Measurements from ENCODE around the gene TTC4. TPM values are rescaled to one million over a fixed set of nuclear protein-coding genes. Genes with fewer than 3 reads are reported as not detected.

Gene TTC4
- total and polyA plus RNA-seq, 2 donors = 14.2 to 16.6 TPM

GRCh38 chr1:54791880-54792522 is 76.3 kb downstream of the TTC4 start:
- DNase-seq (ENCODE audit: extremely low spot score) = no peak
- no peaks in the 10 kb centered on the region for H3K36me3 ChIP-seq (ENCODE audit: insufficient read depth)
- no peak overlapping the region for H3K4me3 ChIP-seq (ENCODE audit: low read depth, low read length)
- no peaks in the 10 kb centered on the region for H3K4me1 ChIP-seq (ENCODE audit: insufficient read depth)
- 82% methylated on average over 13 of the region's 13 CpGs for WGBS
- no peak overlapping the region for H3K27ac ChIP-seq (ENCODE audit: low read depth)

Other genes starting within 250 kb of the TTC4 start
- gene ACOT11, start 167.6 kb upstream of the TTC4 start, total RNA-seq = 18.8 TPM
- 5.9 TPM for gene ACOT11, start 167.6 kb upstream of the TTC4 start, polyA plus RNA-seq
- not detected for gene FAM151A, start 92.3 kb upstream of the TTC4 start, total RNA-seq
- 0.10 TPM for gene FAM151A, start 92.3 kb upstream of the TTC4 start, polyA plus RNA-seq
- gene MROH7, start 74.1 kb upstream of the TTC4 start, total RNA-seq = 7.5 TPM
- gene MROH7, start 74.1 kb upstream of the TTC4 start, polyA plus RNA-seq = 3.0 TPM
- gene PARS2, start 48.7 kb downstream of the TTC4 start, total RNA-seq = 3.3 TPM
- 4.0 TPM for gene PARS2, start 48.7 kb downstream of the TTC4 start, polyA plus RNA-seq
- gene TTC22, start 85.5 kb downstream of the TTC4 start, total RNA-seq = 2.1 TPM
- 1.0 TPM for gene TTC22, start 85.5 kb downstream of the TTC4 start, polyA plus RNA-seq
- 22.6 TPM for gene DHCR24, start 171.3 kb downstream of the TTC4 start, total RNA-seq
- 23.4 TPM for gene DHCR24, start 171.3 kb downstream of the TTC4 start, polyA plus RNA-seq